ENCODE results near the gene THEM4. TPM values are rescaled to one million over a fixed set of nuclear protein-coding genes. Genes with fewer than 3 reads are reported as not detected.
A peak's percentile ranks its signal among the peaks of the same experiment; 100 is the strongest.
"Not testable (repeated sequence)": the region's sequence is repeated elsewhere in the genome, so short reads cannot be mapped to it uniquely, and the experiment has no call there.

Gene THEM4
- total and polyA plus RNA-seq, 2 experiments from 2014 or later, result 20.2 to 24.8 TPM

GRCh38 chr1:151882466-151882865 lies 26.8 kb downstream of the THEM4 start:
- no peaks in the 10 kb centered on the region for H3K36me3 ChIP-seq (replicated peaks; ENCODE audit: insufficient read depth, low read depth)
- no peak overlapping the region for H3K4me2 ChIP-seq
- no peaks in the 10 kb centered on the region for H3K79me2 ChIP-seq
- DNase-seq (ENCODE audit: low spot score), result no peak
- no peak overlapping the region for H3K27ac ChIP-seq
- H4K20me1 ChIP-seq (ENCODE audit: insufficient read depth, poor library complexity, severe bottlenecking), result no peaks in the 10 kb centered on the region
- no peaks in the 10 kb centered on the region for H3K9me3 ChIP-seq (ENCODE audit: low read depth)
- no peak overlapping the region for H3K4me3 ChIP-seq
- H3K9me2 ChIP-seq (replicated peaks; ENCODE audit: insufficient read depth), result no peaks in the 10 kb centered on the region
- H3K27me3 ChIP-seq, result no peaks in the 10 kb centered on the region
- no peak overlapping the region for H2AFZ ChIP-seq
- H3K4me1 ChIP-seq (ENCODE audit: insufficient read depth), result no peaks in the 10 kb centered on the region
- 97% methylated on average over 2 of the region's 2 CpGs for WGBS (ENCODE audit: low lambda C conversion rate, missing lambda C conversion rate)
- no peak for TF ChIP-seq EZH2 (IDR thresholded peaks at IDR 0.05; ENCODE audit: borderline replicate concordance)

GRCh38 chr1:151881479-151881878 lies 27.8 kb downstream of the THEM4 start:
- Histone ChIP-seq H3K9me2 (replicated peaks; ENCODE audit: insufficient read depth) (no peaks in the 10 kb centered on the region), H3K27ac (no peak overlapping the region), H3K36me3 (replicated peaks; ENCODE audit: insufficient read depth, low read depth) (no peaks in the 10 kb centered on the region), H3K4me3 (no peak overlapping the region), H3K4me2 (no peak overlapping the region), H3K79me2 (no peaks in the 10 kb centered on the region), H3K9me3 (ENCODE audit: low read depth) (no peaks in the 10 kb centered on the region), H4K20me1 (ENCODE audit: insufficient read depth, poor library complexity, severe bottlenecking) (no peaks in the 10 kb centered on the region), H3K27me3 (no peaks in the 10 kb centered on the region), H2AFZ (no peak overlapping the region), H3K4me1 (ENCODE audit: insufficient read depth) (no peaks in the 10 kb centered on the region)
- TF ChIP-seq EZH2 (IDR thresholded peaks at IDR 0.05; ENCODE audit: borderline replicate concordance) (no peak), CTCF (IDR thresholded peaks at IDR 0.05; ENCODE audit: poor library complexity) (peak; percentile 17)
- DNase-seq (ENCODE audit: low spot score), result no peak
- 47% methylated on average over 2 of the region's 2 CpGs for WGBS (ENCODE audit: low lambda C conversion rate, missing lambda C conversion rate)

- no peaks in the 10 kb centered on the region for H3K27me3 ChIP-seq
- H3K9me3 ChIP-seq (ENCODE audit: low read depth), result no peaks in the 10 kb centered on the region
- no peak for DNase-seq (ENCODE audit: low spot score)
- H4K20me1 ChIP-seq (ENCODE audit: insufficient read depth, poor library complexity, severe bottlenecking), result no peaks in the 10 kb centered on the region
- no peaks in the 10 kb centered on the region for H3K9me2 ChIP-seq (replicated peaks; ENCODE audit: insufficient read depth)
- TF ChIP-seq EZH2 (IDR thresholded peaks at IDR 0.05; ENCODE audit: borderline replicate concordance) (no peak), EZH2phosphoT487 (IDR thresholded peaks at IDR 0.05; ENCODE audit: low read depth, severe bottlenecking, unreplicated experiment) (no peak), CTCF (IDR thresholded peaks at IDR 0.05; ENCODE audit: poor library complexity) (no peak)
- H3K79me2 ChIP-seq, result no peaks in the 10 kb centered on the region
- H2AFZ ChIP-seq, result no peak overlapping the region
- no peak overlapping the region for H3K4me3 ChIP-seq
- H3K4me1 ChIP-seq (ENCODE audit: insufficient read depth), result no peaks in the 10 kb centered on the region
- WGBS (ENCODE audit: low lambda C conversion rate, missing lambda C conversion rate), result 100% methylated on average over 1 of the region's 1 CpG
- no peak overlapping the region for H3K4me2 ChIP-seq
- H3K36me3 ChIP-seq (replicated peaks; ENCODE audit: insufficient read depth, low read depth), result no peaks in the 10 kb centered on the region
- H3K27ac ChIP-seq, result no peak overlapping the region
Measured at GRCh38 chr1:151875419-151876097, 33.8 kb downstream of the THEM4 start.

- WGBS (ENCODE audit: low lambda C conversion rate, missing lambda C conversion rate), result 45% methylated on average over 9 of the region's 9 CpGs
- not testable (repeated sequence) for H4K20me1 ChIP-seq (ENCODE audit: insufficient read depth, poor library complexity, severe bottlenecking); H2AFZ ChIP-seq; H3K4me1 ChIP-seq (ENCODE audit: insufficient read depth); H3K27me3 ChIP-seq; H3K9me3 ChIP-seq (ENCODE audit: low read depth); DNase-seq (ENCODE audit: low spot score); H3K9me2 ChIP-seq (replicated peaks; ENCODE audit: insufficient read depth); H3K36me3 ChIP-seq (replicated peaks; ENCODE audit: insufficient read depth, low read depth); H3K4me3 ChIP-seq; H3K79me2 ChIP-seq; H3K27ac ChIP-seq
- H3K4me2 ChIP-seq, result peak overlapping the region; percentile 49
Measured at GRCh38 chr1:151872776-151873175, 36.5 kb downstream of the THEM4 start.

All from hepatocyte (in vitro differentiated cells).